H1 (cell line): ENCODE results near the gene TNFRSF6B. TPM values are rescaled to one million over a fixed set of nuclear protein-coding genes. Genes with fewer than 3 reads are reported as not detected.
A peak's percentile ranks its signal among the peaks of the same experiment; 100 is the strongest.

ENCODE experiments used
- CTCF ChIA-PET: fragments of 300-600 bp; sonication (Branson Sonifier 250); formaldehyde crosslinking; loops from one replicate; lab custom pipeline; 2021; ENCODE audit not compliant: partially characterized antibody; lab: Charles Lee
- POLR2A ChIA-PET: fragments of 300-600 bp; sonication (Branson Sonifier 250); formaldehyde crosslinking; loops from one replicate; lab custom pipeline; 2021; ENCODE audit warnings: inconsistent platforms; ENCODE audit not compliant: partially characterized antibody; lab: Charles Lee
- DNase-seq, 2 experiments: peaks; one replicate each; pipeline versions ENCODE4 v3.0.0 to v3.0.0-alpha.2; 2010 to 2022; ENCODE audit warnings: low spot score in 2 of 2, low read depth in 1 of 2, mixed read lengths in 1 of 2
- FAIRE-seq: peaks from 2 replicates; lab custom pipeline; 2011; peaks lifted over from hg19 to GRCh38; lab: Jason Lieb, UNC
- H2AFZ ChIP-seq: 2 replicates; pipeline ENCODE4 v1.8.1; 2012; ENCODE audit warnings: low read length, inconsistent platforms
- H2AK5ac ChIP-seq: 2 replicates; pipeline ENCODE4 v1.6.1; 2013; ENCODE audit warnings: low read depth, low read length
- H2BK120ac ChIP-seq: replicated peaks from 2 replicates; pipeline ENCODE3; 2013; ENCODE audit warnings: low read depth, low read length, inconsistent platforms
- H2BK12ac ChIP-seq: 2 replicates; pipeline ENCODE4 v1.6.1; 2013; ENCODE audit warnings: low read depth, low read length
- H2BK15ac ChIP-seq: 2 replicates; pipeline ENCODE4 v1.6.1; 2013; ENCODE audit warnings: low read length
- H2BK20ac ChIP-seq: 2 replicates; pipeline ENCODE4 v1.6.1; 2013; ENCODE audit warnings: low read length
- H2BK5ac ChIP-seq: 2 replicates; pipeline ENCODE4 v1.6.1; 2013; ENCODE audit warnings: low read depth, low read length
- H3K14ac ChIP-seq: 2 replicates; pipeline ENCODE4 v1.6.1; 2013; ENCODE audit warnings: inconsistent platforms; ENCODE audit not compliant: insufficient read length
- H3K18ac ChIP-seq: 2 replicates; pipeline ENCODE4 v1.6.1; 2013; ENCODE audit warnings: low read length; ENCODE audit errors: extremely low read depth
- H3K23ac ChIP-seq: 2 replicates; pipeline ENCODE4 v1.6.1; 2013; ENCODE audit warnings: inconsistent platforms; ENCODE audit not compliant: insufficient read length
- H3K23me2 ChIP-seq: 2 replicates; pipeline ENCODE4 v1.6.1; 2013; ENCODE audit warnings: low read depth, low read length
- H3K27ac ChIP-seq: 2 replicates; pipeline ENCODE4 v1.6.1; 2011; ENCODE audit warnings: low read depth, low read length, inconsistent platforms
- H3K27me3 ChIP-seq, 4 experiments: replicated peaks in 1 of 4; 1 replicate in 1 of 4; 2 replicates in 3 of 4; pipeline versions ENCODE4 v1.6.1 to v1.8.1; 2011 to 2013; ENCODE audit warnings: low read length in 3 of 4, mild to moderate bottlenecking in 3 of 4, inconsistent platforms in 2 of 4, mixed read lengths in 2 of 4, moderate library complexity in 1 of 4; ENCODE audit not compliant: control insufficient read depth in 3 of 4, insufficient read depth in 3 of 4; ENCODE audit errors: extremely low read depth in 1 of 4
- H3K36me3 ChIP-seq, 4 experiments: 2 replicates each; pipeline versions ENCODE4 v1.6.1 to v1.8.1; 2011 to 2013; ENCODE audit warnings: mild to moderate bottlenecking in 4 of 4, low read length in 3 of 4, moderate library complexity in 2 of 4, control low read depth in 1 of 4, inconsistent platforms in 1 of 4; ENCODE audit not compliant: insufficient read depth in 4 of 4, control insufficient read depth in 2 of 4
- H3K4ac ChIP-seq: replicated peaks from 2 replicates; pipeline ENCODE3; 2013; ENCODE audit warnings: low read length, low read depth, mixed read lengths, inconsistent platforms; ENCODE audit not compliant: insufficient read length
- H3K4me1 ChIP-seq, 4 experiments: replicated peaks in 1 of 4; 1 replicate in 1 of 4; 2 replicates in 3 of 4; pipeline versions ENCODE4 v1.6.1 to v1.8.1; 2011 to 2013; ENCODE audit warnings: low read length in 3 of 4, inconsistent platforms in 2 of 4, mixed read lengths in 1 of 4; ENCODE audit not compliant: insufficient read depth in 4 of 4, control insufficient read depth in 3 of 4
- H3K4me2 ChIP-seq, 2 experiments: 2 replicates each; pipeline versions ENCODE4 v1.6.1 to v1.8.1; 2011 to 2013; ENCODE audit warnings: low read depth in 2 of 2, low read length in 2 of 2, control low read depth in 1 of 2, inconsistent platforms in 1 of 2, mild to moderate bottlenecking in 1 of 2; ENCODE audit not compliant: insufficient read depth in 1 of 2
- H3K4me3 ChIP-seq, 4 experiments: fragments of 200-600, 300-600 bp in 1 of 4; sonication (generic), shearing (Covaris generic), sonication (Bioruptor Twin) in 1 of 4; 2 replicates each; pipeline versions ENCODE4 v1.5.1 to v1.8.1; 2011 to 2016; ENCODE audit warnings: low read length in 4 of 4, low read depth in 3 of 4, control low read depth in 2 of 4, inconsistent platforms in 2 of 4, mild to moderate bottlenecking in 2 of 4, mixed read lengths in 1 of 4, moderate library complexity in 1 of 4; ENCODE audit not compliant: insufficient read depth in 2 of 4; ENCODE audit errors: extremely low read depth in 1 of 4
- H3K56ac ChIP-seq: replicated peaks from 2 replicates; pipeline ENCODE3; 2013; ENCODE audit warnings: low read depth, mild to moderate bottlenecking, mixed read lengths, low read length, inconsistent platforms; ENCODE audit not compliant: insufficient read length
- H3K79me1 ChIP-seq: 2 replicates; pipeline ENCODE4 v1.6.1; 2013; ENCODE audit warnings: low read depth, low read length, control low read depth
- H3K79me2 ChIP-seq, 2 experiments: 2 replicates each; pipeline versions ENCODE4 v1.6.1 to v1.8.1; 2012 to 2013; ENCODE audit warnings: low read length in 2 of 2, mild to moderate bottlenecking in 2 of 2, inconsistent platforms in 1 of 2; ENCODE audit not compliant: insufficient read depth in 2 of 2, control insufficient read depth in 1 of 2
- H3K9ac ChIP-seq, 4 experiments: replicated peaks in 1 of 4; 1 replicate in 1 of 4; 2 replicates in 3 of 4; pipeline versions ENCODE4 v1.6.1 to v1.8.1; 2011 to 2013; ENCODE audit warnings: low read depth in 3 of 4, low read length in 3 of 4, control low read depth in 2 of 4, mild to moderate bottlenecking in 2 of 4, moderate library complexity in 2 of 4, inconsistent platforms in 1 of 4; ENCODE audit errors: extremely low read depth in 1 of 4
- H3K9me3 ChIP-seq, 2 experiments: 2 replicates each; pipeline versions ENCODE4 v1.6.1 to v1.8.1; 2012 to 2013; ENCODE audit warnings: mild to moderate bottlenecking in 2 of 2, moderate library complexity in 2 of 2, control low read depth in 1 of 2, inconsistent platforms in 1 of 2, low read depth in 1 of 2, low read length in 1 of 2, mixed read lengths in 1 of 2; ENCODE audit not compliant: insufficient read depth in 2 of 2
- H4K20me1 ChIP-seq, 2 experiments: replicated peaks in 1 of 2; 2 replicates each; pipeline versions ENCODE3 to v1.8.1; 2011 to 2013; ENCODE audit warnings: inconsistent platforms in 2 of 2, low read length in 2 of 2, mild to moderate bottlenecking in 1 of 2; ENCODE audit not compliant: insufficient read depth in 2 of 2, control insufficient read depth in 1 of 2
- H4K5ac ChIP-seq: 2 replicates; pipeline ENCODE4 v1.6.1; 2013; ENCODE audit warnings: low read length, low read depth, mixed read lengths, inconsistent platforms; ENCODE audit not compliant: insufficient read length
- H4K8ac ChIP-seq: 2 replicates; pipeline ENCODE4 v1.8.0; 2013; ENCODE audit warnings: mild to moderate bottlenecking, moderate library complexity, low read length, inconsistent platforms; ENCODE audit not compliant: insufficient read depth; ENCODE audit errors: extremely low read depth
- H4K91ac ChIP-seq: replicated peaks from 2 replicates; pipeline ENCODE3; 2013; ENCODE audit warnings: low read length, mixed read lengths, inconsistent platforms; ENCODE audit not compliant: insufficient read length
- CBX8 ChIP-seq: fragments of 300-800, 300-1000 bp; sonication (generic); IDR thresholded peaks from 2 replicates; pipeline ENCODE4 v1.7.1; 2016; ENCODE audit warnings: low read depth, low read length, borderline replicate concordance
- CHD2 ChIP-seq: IDR thresholded peaks from 2 replicates; pipeline ENCODE4 v1.6.1; 2012; ENCODE audit warnings: low read length, improper control_type of control experiment
- CREB1 ChIP-seq: IDR thresholded peaks from 2 replicates; pipeline ENCODE4 v1.6.1; 2012; ENCODE audit warnings: inconsistent platforms
- MAFK ChIP-seq: IDR thresholded peaks from 2 replicates; pipeline ENCODE4 v1.6.1; 2012; ENCODE audit warnings: low read depth, mild to moderate bottlenecking, improper control_type of control experiment, low read length
- NRF1 ChIP-seq: IDR thresholded peaks from 2 replicates; pipeline ENCODE4 v1.6.1; 2011; ENCODE audit warnings: mild to moderate bottlenecking, low read depth, low read length, improper control_type of control experiment
- POLR2AphosphoS5 ChIP-seq: IDR thresholded peaks from 2 replicates; pipeline ENCODE4 v1.6.1; 2011; ENCODE audit warnings: low read depth, low read length
- POU5F1 ChIP-seq: IDR thresholded peaks from 2 replicates; pipeline ENCODE4 v1.6.1; 2011; ENCODE audit warnings: low read depth, mild to moderate bottlenecking, low read length, moderate library complexity
- SIRT6 ChIP-seq: IDR thresholded peaks from one replicate; pipeline ENCODE4 v1.7.1; 2012; ENCODE audit warnings: low read length, inconsistent platforms
- SRF ChIP-seq: IDR thresholded peaks from 2 replicates; pipeline ENCODE4 v1.6.1; 2011; ENCODE audit warnings: mild to moderate bottlenecking, low read depth, low read length, moderate library complexity
- YY1 ChIP-seq: IDR thresholded peaks from 2 replicates; pipeline ENCODE4 v1.6.1; 2011; ENCODE audit warnings: low read depth, mild to moderate bottlenecking, low read length
- WGBS, 2 experiments: shearing (Covaris generic) in 1 of 2; methylation state at CpG; one replicate each; pipeline versions ENCODE4 v1.1.6 to v1.1.7; 2013 to 2015; ENCODE audit warnings: low lambda C conversion rate in 2 of 2, mixed read lengths in 2 of 2, inconsistent platforms in 1 of 2, low coverage in 1 of 2, missing lambda C conversion rate in 1 of 2; ENCODE audit not compliant: insufficient replicate concordance in 2 of 2, insufficient coverage in 1 of 2, insufficient read length in 1 of 2; ENCODE audit errors: extremely low coverage in 1 of 2, missing lambda C conversion rate in 1 of 2; 5-methylcytosine and 5-hydroxymethylcytosine counted together
- polyA plus RNA-seq, 7 experiments: library from polyadenylated mRNA; depleted of rRNA in 3 of 7; stranded (reverse) in 5 of 7; unstranded in 2 of 7; fragments of >200 nt in 5 of 7; fragments of 200-250 nt in 2 of 7; gene quantifications; 1 replicate in 5 of 7; 2 replicates in 1 of 7; 4 replicates in 1 of 7; pipeline versions ENCODE4 v1.2.1 to v1.2.3, GENCODE V29; 2011 to 2013; ENCODE audit warnings: missing spikeins in 2 of 7, mixed read lengths in 2 of 7
- total RNA-seq: library from RNA; stranded (reverse); fragmentation: NEBNext Ultra II Directional; extraction: Animal tissue kit (Norgen Biotek cat#: 25700); gene quantifications from 2 replicates; pipeline ENCODE4 v1.2.1, GENCODE V29; 2021
- TF ChIP-seq, protein P1 (sequence below): IDR thresholded peaks from 2 replicates; pipeline ENCODE4 v1.6.1; 2011; ENCODE audit warnings: low read depth, mild to moderate bottlenecking, low read length; ENCODE audit not compliant: insufficient read depth
- TF ChIP-seq, protein P2 (sequence below): IDR thresholded peaks from 2 replicates; pipeline ENCODE4 v1.6.1; 2012; ENCODE audit warnings: inconsistent platforms
- TF ChIP-seq, protein P3 (sequence below): IDR thresholded peaks from 2 replicates; pipeline ENCODE4 v1.6.1; 2012; ENCODE audit warnings: inconsistent platforms

The TNFRSF6B gene
- total and polyA plus RNA-seq, 2 of the 8 experiments (the other 6 are each of a cell fraction or from before 2014, with no cell fraction given): 3.1 TPM; not detected in 1

DNA sequence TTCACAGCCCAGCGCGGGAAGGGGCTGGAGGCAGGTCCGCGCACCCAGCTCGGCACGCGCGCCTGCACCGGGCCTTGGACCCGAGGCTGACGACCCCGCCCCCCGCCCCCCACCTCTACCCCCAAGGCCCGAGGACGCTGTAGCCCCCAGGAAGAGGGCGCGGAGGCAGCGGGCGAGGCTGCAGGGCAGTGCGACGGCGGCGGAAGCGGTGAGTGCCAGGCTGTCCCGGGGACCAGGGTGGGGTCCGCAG is 41.2 kb downstream of the TNFRSF6B start:
- Histone ChIP-seq H4K91ac (no peak overlapping the region), H3K27ac (no peak overlapping the region), H2BK15ac (no peak overlapping the region), H2BK120ac (no peak overlapping the region), H2BK12ac (no peak overlapping the region), H3K18ac (no peak overlapping the region), H3K4ac (no peak overlapping the region), H2AK5ac (no peak overlapping the region), H4K20me1 (peaks cover 4 to 31% of the 10 kb centered on the region in 2 experiments), H3K4me3 (peak overlapping the region; percentile 25 to 68 (median 30); a peak in 7 of 8 replicates), H3K4me1 (peaks cover 0 to 20% (median 11%) of the 10 kb centered on the region in 4 experiments; a peak in 6 of 7 replicates), H4K8ac (no peak overlapping the region; the same call in 1 of the 2 replicates), H3K9me3 (no peaks in the 10 kb centered on the region; a peak in 1 of 4 replicates), H3K23ac (no peak overlapping the region), H3K79me2 (peaks cover 0 to 4% of the 10 kb centered on the region in 2 experiments; a peak in 1 of 4 replicates), H3K36me3 (peaks cover 0 to 21% (median 6%) of the 10 kb centered on the region in 4 experiments; a peak in 5 of 8 replicates), H3K14ac (no peak overlapping the region), H3K9ac (no peak overlapping the region), H3K56ac (no peak overlapping the region), H3K4me2 (peak overlapping the region; percentile 71 to 95), H2AFZ (no peak overlapping the region), H3K79me1 (peaks cover 8% of the 10 kb centered on the region), H4K5ac (no peak overlapping the region), H3K27me3 (peaks cover 0 to 12% (median 8%) of the 10 kb centered on the region in 4 experiments; a peak in 4 of 7 replicates), H3K23me2 (peaks cover 15% of the 10 kb centered on the region), H2BK5ac (no peak overlapping the region), H2BK20ac (no peak overlapping the region)
- POLR2A ChIA-PET: interaction anchor here (0.9 to 3.0 kb wide), 15 partner anchors 10 to 243 kb away, joined by 3 to 16 read pairs (median 5); partner anchors contain the start of genes ARFRP1 and ZGPAT
- peak in 1 of 2 experiments; percentile 57 for DNase-seq
- CTCF ChIA-PET: interaction anchor here (0.7 to 2.6 kb wide), 6 partner anchors 11 to 203 kb away, joined by 3 to 7 read pairs (median 4); partner anchors contain the start of gene PTK6
- 0% methylated on average over 12 of the region's 26 CpGs; no CpG with 5 or more reads in 1 of the 2 experiments for WGBS, 2 experiments
- no peak for FAIRE-seq
- TF ChIP-seq POLR2AphosphoS5 (peak; percentile 32; the same call in 1 of the 2 replicates), NRF1 (no peak), CBX8 (no peak), MAFK (no peak), SRF (no peak), POU5F1 (no peak), CREB1 (no peak), YY1 (0 out of 2 replicates have a peak, but pooled peaks have one; percentile 12), SIRT6 (no peak), CHD2 (no peak)
- TF ChIP-seq, protein P1, sequence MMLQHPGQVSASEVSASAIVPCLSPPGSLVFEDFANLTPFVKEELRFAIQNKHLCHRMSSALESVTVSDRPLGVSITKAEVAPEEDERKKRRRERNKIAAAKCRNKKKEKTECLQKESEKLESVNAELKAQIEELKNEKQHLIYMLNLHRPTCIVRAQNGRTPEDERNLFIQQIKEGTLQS: no peak
- TF ChIP-seq, protein P2, sequence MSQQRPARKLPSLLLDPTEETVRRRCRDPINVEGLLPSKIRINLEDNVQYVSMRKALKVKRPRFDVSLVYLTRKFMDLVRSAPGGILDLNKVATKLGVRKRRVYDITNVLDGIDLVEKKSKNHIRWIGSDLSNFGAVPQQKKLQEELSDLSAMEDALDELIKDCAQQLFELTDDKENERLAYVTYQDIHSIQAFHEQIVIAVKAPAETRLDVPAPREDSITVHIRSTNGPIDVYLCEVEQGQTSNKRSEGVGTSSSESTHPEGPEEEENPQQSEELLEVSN: peak; percentile 90
- TF ChIP-seq, protein P3, sequence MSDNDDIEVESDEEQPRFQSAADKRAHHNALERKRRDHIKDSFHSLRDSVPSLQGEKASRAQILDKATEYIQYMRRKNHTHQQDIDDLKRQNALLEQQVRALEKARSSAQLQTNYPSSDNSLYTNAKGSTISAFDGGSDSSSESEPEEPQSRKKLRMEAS: peak; percentile 85
